Measurements from ENCODE around the gene EPAS1.

DNA sequence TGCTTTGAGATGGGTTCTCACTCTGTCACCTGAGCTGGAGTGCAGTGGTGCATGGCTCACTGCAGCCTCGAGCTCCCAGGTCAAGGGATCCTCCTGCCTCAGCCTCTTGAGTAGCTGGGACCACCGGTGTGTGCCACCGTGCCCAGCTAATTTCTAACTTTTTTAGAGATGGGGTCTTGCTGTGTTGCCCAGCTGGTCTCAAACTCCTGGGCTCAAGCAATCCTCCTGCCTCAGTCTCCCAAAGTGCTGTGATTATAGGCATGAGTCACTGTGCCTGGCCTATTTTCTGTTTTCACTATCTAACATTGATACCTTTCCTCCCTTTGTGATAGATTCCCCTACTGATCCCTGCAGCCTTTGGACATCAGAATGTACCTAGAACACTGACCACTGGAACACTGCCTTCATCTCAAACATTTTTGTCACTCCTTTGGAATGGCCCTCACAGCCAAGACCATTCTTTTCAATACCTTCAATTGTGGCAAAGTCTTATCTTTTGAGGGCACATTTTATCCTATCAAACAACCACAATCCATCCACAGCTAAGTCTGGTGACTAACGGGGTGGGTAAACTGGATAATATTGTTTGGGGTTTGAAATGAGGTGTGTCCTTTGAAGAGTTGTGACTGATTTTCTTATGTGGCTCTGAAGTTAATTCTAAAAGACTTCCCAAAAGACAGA is 43.7 kb downstream of the EPAS1 start:
- no peak for TF ChIP-seq REST (IDR thresholded peaks at IDR 0.05)
- no peak for TF ChIP-seq GABPA (IDR thresholded peaks at IDR 0.05 in 1 of 2, conservative IDR thresholded peaks at IDR 0.05 in 1 of 2)
- TF ChIP-seq, protein P1, sequence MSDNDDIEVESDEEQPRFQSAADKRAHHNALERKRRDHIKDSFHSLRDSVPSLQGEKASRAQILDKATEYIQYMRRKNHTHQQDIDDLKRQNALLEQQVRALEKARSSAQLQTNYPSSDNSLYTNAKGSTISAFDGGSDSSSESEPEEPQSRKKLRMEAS (IDR thresholded peaks at IDR 0.05) = no peak
- TF ChIP-seq FOXA2 (IDR thresholded peaks at IDR 0.05) = no peak
- no peak for TF ChIP-seq CTCF (IDR thresholded peaks at IDR 0.05; ENCODE audit: low read depth, low read length, missing input control)

Measured in liver (tissue), 3 donors.